HepG2 (cell line): ENCODE measurements around the gene RAD51AP1. TPM values are rescaled to one million over a fixed set of nuclear protein-coding genes. Genes with fewer than 3 reads are reported as not detected.

Experiments
- ATRX ChIP-seq: sonication (generic); formaldehyde crosslinking; IDR thresholded peaks from 2 replicates; pipeline ENCODE4 v1.4.0; 2020; ENCODE audit warnings: missing genetic modification reagents, borderline replicate concordance
- EHMT2 ChIP-seq: fragments of 200-600 bp; sonication (generic); IDR thresholded peaks from 2 replicates; pipeline ENCODE4 v1.7.0; 2017; ENCODE audit warnings: antibody characterized with exemption, low read depth, low read length, borderline replicate concordance
- GMEB1 ChIP-seq: sonication (generic); formaldehyde crosslinking; IDR thresholded peaks from 2 replicates; pipeline ENCODE4 v1.5.1; 2020; ENCODE audit warnings: missing genetic modification reagents, mild to moderate bottlenecking, borderline replicate concordance
- HDAC1 ChIP-seq: sonication (generic); formaldehyde crosslinking; IDR thresholded peaks from 2 replicates; pipeline ENCODE4 v1.5.1; 2020; ENCODE audit warnings: mild to moderate bottlenecking, missing genetic modification reagents
- IRF9 ChIP-seq: sonication (generic); formaldehyde crosslinking; IDR thresholded peaks from 2 replicates; pipeline ENCODE4 v1.8.0; 2022; ENCODE audit warnings: missing genetic modification reagents, mild to moderate bottlenecking, borderline replicate concordance
- KLF13 ChIP-seq: sonication (generic); formaldehyde crosslinking; IDR thresholded peaks from 2 replicates; pipeline ENCODE4 v1.4.0; 2020; ENCODE audit warnings: mild to moderate bottlenecking, missing genetic modification reagents
- KLF9 ChIP-seq: IDR thresholded peaks from 2 replicates; pipeline ENCODE4 v1.6.1; 2016; ENCODE audit warnings: low read depth
- MAZ ChIP-seq, 2 experiments: sonication (generic) in 1 of 2; formaldehyde crosslinking in 1 of 2; IDR thresholded peaks; 2 replicates each; pipeline versions ENCODE4 v1.5.0 to v1.6.1; 2012 to 2020; ENCODE audit warnings: low read depth in 2 of 2, mild to moderate bottlenecking in 2 of 2, borderline replicate concordance in 1 of 2, improper control_type of control experiment in 1 of 2, low read length in 1 of 2, missing genetic modification reagents in 1 of 2, moderate library complexity in 1 of 2
- MTA3 ChIP-seq: sonication (generic); formaldehyde crosslinking; IDR thresholded peaks from 2 replicates; pipeline ENCODE4 v1.4.0; 2020; ENCODE audit warnings: missing genetic modification reagents
- NFATC3 ChIP-seq: sonication (generic); formaldehyde crosslinking; IDR thresholded peaks from 2 replicates; pipeline ENCODE4 v1.5.1; 2020; ENCODE audit warnings: mild to moderate bottlenecking, missing genetic modification reagents
- NFYB ChIP-seq: sonication (generic); formaldehyde crosslinking; IDR thresholded peaks from 2 replicates; pipeline ENCODE4 v1.4.0; 2020; ENCODE audit warnings: missing genetic modification reagents
- ZFX ChIP-seq: sonication (generic); formaldehyde crosslinking; IDR thresholded peaks from 2 replicates; pipeline ENCODE4 v1.4.0; 2020; ENCODE audit warnings: mild to moderate bottlenecking, low read depth, missing genetic modification reagents, moderate library complexity
- ZKSCAN8 ChIP-seq: IDR thresholded peaks from 2 replicates; pipeline ENCODE4 v1.6.1; 2016; ENCODE audit warnings: borderline replicate concordance, missing genetic modification reagents, missing compliant biosample characterization
- ZNF12 ChIP-seq: sonication (generic); formaldehyde crosslinking; IDR thresholded peaks from 2 replicates; pipeline ENCODE4 v1.5.0; 2020; ENCODE audit warnings: missing genetic modification reagents
- ZNF281 ChIP-seq: sonication (generic); formaldehyde crosslinking; IDR thresholded peaks from 2 replicates; pipeline ENCODE4 v1.4.0; 2020; ENCODE audit warnings: missing genetic modification reagents, borderline replicate concordance
- ZNF3 ChIP-seq: IDR thresholded peaks from 2 replicates; pipeline ENCODE4 v1.7.0; 2017; ENCODE audit warnings: inconsistent platforms
- ZNF331 ChIP-seq: sonication (generic); formaldehyde crosslinking; IDR thresholded peaks from 2 replicates; pipeline ENCODE4 v1.4.0; 2020; ENCODE audit warnings: missing genetic modification reagents
- ZNF441 ChIP-seq: sonication (generic); formaldehyde crosslinking; IDR thresholded peaks from 2 replicates; pipeline ENCODE4 v1.7.0; 2021; ENCODE audit warnings: missing genetic modification reagents, borderline replicate concordance
- ZNF446 ChIP-seq: sonication (generic); formaldehyde crosslinking; IDR thresholded peaks from 2 replicates; pipeline ENCODE4 v1.5.0; 2020; ENCODE audit warnings: mild to moderate bottlenecking, missing genetic modification reagents
- ZNF562 ChIP-seq: sonication (generic); formaldehyde crosslinking; IDR thresholded peaks from 2 replicates; pipeline ENCODE4 v1.8.0; 2022; ENCODE audit warnings: missing genetic modification reagents, borderline replicate concordance
- ZNF576 ChIP-seq: sonication (generic); formaldehyde crosslinking; IDR thresholded peaks from 2 replicates; pipeline ENCODE4 v1.4.0; 2020; ENCODE audit warnings: mild to moderate bottlenecking, missing genetic modification reagents
- ZNF607 ChIP-seq: sonication (generic); formaldehyde crosslinking; IDR thresholded peaks from 2 replicates; pipeline ENCODE4 v1.5.1; 2020; ENCODE audit warnings: missing genetic modification reagents, mild to moderate bottlenecking, borderline replicate concordance
- ZNF629 ChIP-seq: sonication (generic); formaldehyde crosslinking; conservative IDR thresholded peaks from 2 replicates; pipeline ENCODE4 v1.5.0; 2020; ENCODE audit warnings: missing genetic modification reagents
- polyA plus RNA-seq, 8 experiments: library from polyadenylated mRNA; depleted of rRNA in 3 of 8; stranded (reverse) in 7 of 8; unstranded in 1 of 8; fragments of >200 nt; fragmentation: Illumina TruSeq in 4 of 8; extraction: Trizol in 4 of 8; gene quantifications; 2 replicates each; pipeline versions ENCODE4 v1.2.1 to v1.2.3, GENCODE V29; 2011 to 2016; ENCODE audit warnings: low read depth in 4 of 8, missing spikeins in 1 of 8, mixed read lengths in 1 of 8; ENCODE audit not compliant: insufficient read depth in 1 of 8
- total RNA-seq, 5 experiments: library from RNA; depleted of rRNA; stranded (reverse); fragments of >200 nt; fragmentation: Illumina TruSeq; extraction: Trizol; gene quantifications; 2 replicates each; pipeline ENCODE4 v1.2.3, GENCODE V29; 2016; ENCODE audit warnings: low read depth in 1 of 5

Gene RAD51AP1
- total and polyA plus RNA-seq, 2 of the 13 experiments (the other 11 are each of a cell fraction or from before 2014, with no cell fraction given) = 16.6 to 49.3 TPM

- TF ChIP-seq ZNF441 (CRISPR knock-in tag) = no peak
- no peak for TF ChIP-seq ZNF3 (CRISPR knock-in tag)
- TF ChIP-seq IRF9 (CRISPR knock-in tag) = no peak
- no peak for TF ChIP-seq MTA3 (CRISPR knock-in tag)
- TF ChIP-seq NFYB (CRISPR knock-in tag) = peak; percentile 80
- no peak for TF ChIP-seq ZNF607 (CRISPR knock-in tag)
- TF ChIP-seq EHMT2 = no peak; the same call in 1 of the 2 replicates
- no peak for TF ChIP-seq ZNF576 (CRISPR knock-in tag)
- no peak for TF ChIP-seq ZNF281
- no peak for TF ChIP-seq KLF13
- TF ChIP-seq ZNF331 (CRISPR knock-in tag) = peak; percentile 60; the same call in 1 of the 2 replicates
- TF ChIP-seq MAZ (IDR thresholded peaks at IDR 0.05; ENCODE audit: borderline replicate concordance, low read depth, low read length) = no peak
- peak; percentile 37; the same call in 1 of the 2 replicates for TF ChIP-seq MAZ (CRISPR knock-in tag; IDR thresholded peaks at IDR 0.05; ENCODE audit: low read depth)
- TF ChIP-seq ZNF629 (CRISPR knock-in tag) = no peak
- TF ChIP-seq ZNF12 (CRISPR knock-in tag) = no peak
- TF ChIP-seq ZFX (CRISPR knock-in tag) = peak; percentile 40; the same call in 1 of the 2 replicates
- TF ChIP-seq NFATC3 (CRISPR knock-in tag) = no peak
- no peak for TF ChIP-seq ZNF446 (CRISPR knock-in tag)
- TF ChIP-seq GMEB1 = peak; percentile 65; the same call in 1 of the 2 replicates
- TF ChIP-seq KLF9 = no peak
- no peak for TF ChIP-seq ZNF562 (CRISPR knock-in tag)
- no peak for TF ChIP-seq ATRX (CRISPR knock-in tag)
- TF ChIP-seq ZKSCAN8 = no peak
- TF ChIP-seq HDAC1 (CRISPR knock-in tag) = peak; percentile 96
Measured at GRCh38 chr12:4538207-4539160, at the start of gene RAD51AP1 (continued).
